Stimulated activated CD4-positive, alpha-beta T cell treated with anti-CD3 and anti-CD28 coated beads, Interleukin-15, amount 100 ng/mL, for 1 hour (primary cell): Measurements from ENCODE around the gene MAP2K6.

ENCODE experiments used
- DNase-seq, 2 donors: peaks; one replicate each; pipeline ENCODE4 v3.0.0-alpha.2; 2020; ENCODE audit warnings: low read depth in 1 of 2, low spot score in 1 of 2

The MAP2K6 gene

DNA sequence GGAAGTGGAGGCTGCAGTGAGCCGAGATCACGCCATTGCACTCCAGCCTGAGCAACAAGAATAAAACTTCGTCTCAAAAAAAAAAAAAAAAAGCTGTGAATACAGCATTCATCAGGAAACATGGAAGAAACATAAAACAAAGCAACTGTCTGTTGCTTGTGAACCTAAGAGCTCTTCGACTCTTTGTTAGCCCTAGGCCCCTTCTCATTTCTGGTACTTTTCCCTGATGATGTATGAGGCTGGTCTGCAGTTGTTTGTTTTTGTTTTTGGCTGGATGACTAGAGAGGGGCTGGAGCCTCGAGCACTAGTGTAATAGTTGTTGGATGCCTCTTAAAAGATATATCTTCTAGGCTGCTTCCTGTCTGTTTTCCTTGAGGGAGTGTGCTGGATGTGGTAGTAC is 113.5 kb downstream of the MAP2K6 start:
- no peak for DNase-seq

DNA sequence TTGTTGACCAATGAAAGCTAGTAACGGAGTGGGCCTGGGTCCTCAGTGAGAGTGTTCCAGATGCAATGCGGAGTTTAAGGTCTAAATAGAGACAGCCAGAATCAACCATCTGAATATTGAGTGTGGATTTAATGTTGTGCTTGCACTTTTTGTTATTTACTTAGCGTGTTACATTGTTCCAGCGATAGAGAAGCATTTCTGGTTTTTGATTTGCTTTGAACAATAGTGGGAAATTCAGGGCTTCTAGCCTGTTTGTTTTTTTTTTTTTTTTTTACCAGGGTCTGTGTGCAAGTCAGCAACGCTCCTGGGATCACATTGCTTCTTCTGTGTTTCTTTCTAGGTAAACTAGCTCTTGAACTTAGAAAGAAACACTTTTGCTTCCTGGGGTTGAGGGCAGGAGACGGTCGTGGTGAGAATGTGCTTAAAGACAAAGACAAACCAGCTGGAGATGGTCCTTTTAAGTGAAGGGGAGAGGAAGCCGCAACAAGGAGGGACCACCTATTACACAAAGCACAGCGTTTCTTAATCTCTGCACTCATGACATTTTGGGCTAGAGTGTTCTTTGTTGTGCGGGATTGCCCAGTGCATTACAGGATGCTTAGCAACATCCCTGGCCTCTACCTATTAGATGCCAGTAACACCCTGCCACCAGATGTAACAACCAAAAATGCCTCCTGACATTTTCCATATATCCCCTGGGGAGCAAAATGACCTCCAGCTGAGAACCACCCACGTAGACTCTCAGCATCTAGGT is 119.2 kb downstream of the MAP2K6 start:
- no peak for DNase-seq

DNA sequence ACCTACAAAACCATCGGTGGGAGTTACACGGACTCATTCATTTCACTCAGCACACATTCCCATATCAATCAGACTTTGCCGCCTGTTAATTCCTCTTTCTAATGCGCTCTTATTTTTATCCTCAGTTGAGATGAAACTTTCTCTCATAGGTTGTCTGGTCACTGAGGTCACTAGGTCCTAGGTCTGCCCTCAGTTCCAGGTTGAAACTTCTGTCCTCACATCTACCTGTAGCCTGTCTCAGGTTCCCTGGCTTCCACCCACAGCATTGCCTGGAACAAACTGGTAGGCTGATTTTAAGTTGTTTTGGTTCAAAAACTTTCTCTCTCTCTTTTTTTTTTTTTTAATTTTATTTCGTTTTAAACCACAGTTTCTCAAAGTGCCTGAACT is 119.7 kb downstream of the MAP2K6 start:
- DNase-seq, result no peak

DNA sequence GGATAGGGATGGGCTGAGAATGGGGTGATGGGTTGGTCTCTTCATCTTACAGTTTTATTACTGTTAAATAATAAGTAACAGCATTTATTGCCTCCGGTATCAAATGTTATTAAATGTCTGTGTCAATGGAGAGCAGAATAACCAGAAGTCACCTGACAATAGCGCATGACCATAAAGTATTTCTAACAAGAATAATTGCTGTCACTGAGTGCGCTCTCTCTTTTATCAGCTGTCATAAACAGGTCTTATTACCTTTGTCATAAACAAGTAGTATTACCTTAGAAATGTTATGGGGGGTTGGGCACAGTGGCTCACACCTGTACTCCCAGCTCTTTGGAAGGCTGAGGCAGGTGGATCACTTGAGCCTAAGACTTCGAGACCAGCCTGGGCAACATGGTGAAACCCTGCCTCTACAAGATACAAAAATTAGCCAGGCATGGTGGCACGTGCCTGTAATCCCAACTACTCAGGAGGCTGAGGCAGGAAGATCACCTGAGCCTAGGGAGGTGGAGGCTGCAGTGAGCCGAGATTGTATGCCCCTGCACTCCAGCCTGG is 120.6 kb downstream of the MAP2K6 start:
- no peak for DNase-seq

DNA sequence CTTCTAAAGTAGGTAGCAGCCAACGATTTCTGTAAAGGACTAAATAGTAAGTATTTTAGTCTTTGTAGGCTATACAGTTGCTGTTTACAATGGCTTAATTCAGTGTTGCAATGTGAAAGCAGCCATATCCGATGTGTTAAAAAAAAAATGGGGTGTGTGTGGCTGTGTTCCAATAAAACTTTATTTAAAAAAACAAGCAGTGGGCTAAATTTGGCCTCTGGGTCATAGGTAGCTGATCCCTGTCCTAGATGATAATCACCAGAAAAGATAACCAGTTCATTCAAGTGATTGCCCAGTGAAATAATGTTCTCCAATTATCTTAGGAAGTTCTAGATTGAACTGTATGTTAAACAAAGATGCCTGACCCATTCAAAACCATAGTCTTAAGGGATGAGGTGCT is 124.3 kb downstream of the MAP2K6 start:
- no peak for DNase-seq

DNA sequence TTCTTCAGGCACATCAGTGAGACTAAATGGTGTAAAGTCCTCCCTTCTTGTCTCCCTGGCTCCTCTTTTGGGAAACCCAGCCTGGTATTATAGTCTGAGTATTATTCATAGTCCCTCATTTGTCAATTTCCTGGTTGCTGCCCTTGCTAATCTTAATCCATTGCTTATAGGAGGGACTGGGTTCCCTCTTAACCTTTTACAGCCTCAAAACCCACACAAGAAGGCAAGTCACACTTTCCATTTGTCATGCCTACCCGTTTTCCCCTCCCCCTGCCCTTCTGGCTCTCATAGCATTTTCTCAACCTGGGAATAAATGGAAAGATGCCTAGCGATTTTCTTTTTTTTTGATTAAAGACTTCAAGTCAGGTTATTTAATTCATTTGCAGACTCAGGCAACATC is 124.8 kb downstream of the MAP2K6 start:
- no peak for DNase-seq

DNA sequence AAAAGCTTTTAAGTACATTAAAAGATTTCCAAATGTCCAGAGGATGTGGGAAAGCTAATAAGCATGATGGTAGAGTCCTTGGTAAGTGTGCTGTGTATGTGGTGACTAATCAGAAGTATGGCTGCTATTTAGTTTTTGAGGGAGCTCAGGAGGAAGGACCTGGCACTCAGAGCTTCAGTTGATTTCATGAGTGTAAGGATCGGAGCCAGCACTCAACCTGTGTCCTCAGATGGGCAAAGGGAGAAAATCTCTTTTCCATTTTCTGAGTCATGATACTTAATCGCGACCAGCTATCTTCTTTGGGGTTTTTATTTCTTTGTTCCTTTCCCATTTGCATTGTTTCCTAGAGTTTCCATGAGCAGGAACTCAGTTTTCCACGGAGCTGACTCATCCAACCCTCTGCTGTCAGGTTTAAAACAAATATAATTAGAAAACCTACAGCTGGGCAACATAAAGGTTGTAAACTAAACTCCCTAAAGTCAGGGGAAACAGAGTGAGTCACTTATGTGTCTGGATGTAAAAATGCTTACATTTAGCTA is 125.4 kb downstream of the MAP2K6 start:
- DNase-seq, result no peak

DNA sequence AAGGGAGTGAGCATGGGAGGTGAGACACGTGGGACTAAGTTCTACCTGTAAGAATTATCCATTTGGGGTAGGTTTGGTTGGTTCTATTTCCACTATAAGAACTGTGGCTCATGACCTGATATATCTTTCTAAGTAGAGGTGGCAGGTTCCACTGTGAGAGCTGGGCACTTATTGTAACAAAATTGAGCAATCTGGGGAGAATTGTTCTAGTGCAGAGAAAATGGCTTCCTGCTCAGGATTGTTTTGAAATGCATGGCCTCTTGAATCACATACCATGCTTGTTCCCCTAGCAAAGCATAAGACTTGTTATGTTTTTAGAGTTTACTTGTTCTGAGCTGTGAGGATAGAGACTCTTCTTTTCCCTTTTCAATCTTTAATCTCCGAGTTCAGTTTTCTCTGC is 125.9 kb downstream of the MAP2K6 start:
- no peak for DNase-seq

DNA sequence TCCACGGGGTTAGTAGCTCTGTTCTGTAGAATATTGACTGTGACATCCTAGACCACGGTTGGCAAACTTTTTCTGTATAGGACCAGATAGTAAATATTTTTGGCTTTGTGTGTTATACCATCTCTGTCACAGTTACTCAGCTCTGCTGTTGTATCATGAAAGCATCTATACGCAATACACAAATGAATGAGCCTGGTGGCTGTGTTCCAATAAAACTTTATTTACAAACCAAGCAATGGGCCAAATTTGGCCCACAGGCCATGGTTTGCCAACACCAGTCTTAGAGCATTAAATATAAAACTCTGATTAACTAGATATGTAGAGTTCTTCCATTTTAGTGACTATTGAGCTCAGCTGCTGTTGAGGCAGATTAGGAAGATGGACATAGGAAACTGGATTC is 132.7 kb downstream of the MAP2K6 start:
- no peak for DNase-seq

DNA sequence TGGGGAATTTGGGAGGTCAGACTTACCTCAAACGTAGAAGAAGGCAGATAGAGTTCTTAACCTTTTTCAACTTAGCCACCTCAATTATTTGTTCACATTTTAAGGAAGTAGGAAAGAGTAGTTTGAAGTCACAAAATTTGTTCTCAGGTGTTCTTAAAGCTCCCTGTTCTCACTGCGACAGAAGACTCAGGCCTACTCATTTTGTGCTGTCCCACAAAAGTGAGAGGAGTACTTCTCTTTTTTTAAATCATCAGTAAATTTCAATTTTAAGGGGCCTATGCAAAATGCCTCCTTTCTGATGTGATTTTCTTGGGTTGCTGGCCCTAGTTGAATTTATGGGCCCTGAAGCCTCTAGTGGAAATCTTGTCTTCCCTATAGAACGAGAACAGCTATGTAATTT is 133.4 kb downstream of the MAP2K6 start:
- no peak for DNase-seq

DNA sequence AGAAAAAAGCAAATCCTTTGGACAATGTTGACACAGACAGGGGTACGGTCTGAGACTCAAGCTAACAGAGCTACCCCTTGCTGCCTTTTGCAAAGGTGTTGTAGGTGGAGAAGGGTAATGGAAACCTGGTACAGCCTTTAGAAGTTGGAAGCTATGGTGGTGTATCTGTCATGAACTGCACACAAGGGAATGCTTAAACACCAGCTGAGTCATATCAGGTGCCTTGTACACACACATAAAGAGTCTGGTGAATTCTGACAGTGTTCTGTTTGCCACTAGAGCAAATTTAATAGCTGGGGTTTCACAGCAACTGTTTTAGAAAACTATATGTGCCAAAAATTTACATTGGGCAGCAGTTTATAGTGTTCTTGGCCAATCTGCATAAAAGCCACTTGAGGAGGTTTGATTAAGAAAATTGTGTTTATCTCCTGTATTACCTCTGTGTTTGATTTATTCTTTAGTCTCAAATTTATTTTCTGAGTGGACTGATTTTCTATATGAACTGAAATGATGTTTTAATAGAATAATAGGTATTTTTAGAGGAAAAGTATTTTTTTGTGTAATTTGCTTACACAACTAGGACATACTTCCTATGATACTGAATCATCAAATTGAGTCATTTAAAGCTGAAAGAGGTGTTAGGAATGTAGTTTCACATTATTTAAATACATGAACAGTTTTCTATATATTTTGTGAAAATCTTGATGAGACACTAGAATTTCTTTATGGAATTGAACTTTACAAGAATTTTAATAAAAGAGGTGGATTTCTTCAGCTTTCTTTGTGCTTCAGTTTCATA is 136.9 kb downstream of the MAP2K6 start:
- no peak for DNase-seq

DNA sequence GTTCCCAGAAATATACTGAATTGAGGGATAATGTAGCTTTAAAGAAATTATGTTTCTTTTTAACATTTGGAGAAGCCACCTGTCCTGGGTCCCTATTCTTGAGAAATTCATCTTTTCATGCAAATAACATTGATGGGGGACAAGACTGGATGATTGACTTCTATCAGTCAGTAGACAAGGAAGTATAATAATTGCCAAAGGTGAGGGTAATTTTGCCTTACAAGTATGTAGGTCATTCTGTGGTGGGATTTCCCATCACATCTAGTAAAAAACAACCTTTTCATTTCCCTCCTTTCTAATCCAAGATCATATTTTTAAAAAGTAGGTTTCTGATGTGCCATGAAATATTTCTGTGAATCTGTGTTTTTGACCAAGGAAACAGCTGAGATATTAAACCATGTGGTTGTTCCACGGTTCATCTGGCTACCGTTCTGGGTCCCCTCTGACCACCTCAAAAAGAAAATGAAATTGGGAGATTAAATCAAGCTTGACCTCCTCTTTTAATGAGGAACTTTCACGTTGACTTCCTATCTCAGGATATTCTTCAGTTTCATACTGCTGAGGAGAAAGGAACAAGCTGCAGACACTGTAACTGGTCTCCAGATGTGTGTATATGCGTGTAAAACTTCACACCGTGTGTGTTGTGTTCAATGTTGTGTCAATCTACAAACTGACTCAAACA is 138.6 kb downstream of the MAP2K6 start:
- no peak for DNase-seq

DNA sequence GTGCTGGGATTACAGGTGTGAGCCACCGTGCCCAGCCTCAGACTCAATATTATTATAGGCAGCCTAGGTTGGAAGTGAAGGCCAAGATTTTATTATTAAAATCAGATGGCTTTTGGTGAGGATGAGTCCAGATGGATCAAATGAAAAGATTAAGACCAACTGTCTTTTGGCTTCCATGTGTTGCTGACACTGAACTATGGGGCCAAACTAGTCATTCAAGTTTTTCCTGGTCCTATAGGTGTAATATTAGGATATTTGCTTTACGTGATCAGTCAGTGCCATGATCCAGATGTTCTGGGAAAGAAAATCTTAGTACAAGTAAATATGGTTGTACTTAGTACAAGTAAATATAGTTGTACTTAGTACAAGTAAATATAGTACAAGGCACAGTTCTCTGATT is 140.6 kb downstream of the MAP2K6 start:
- no peak for DNase-seq

DNA sequence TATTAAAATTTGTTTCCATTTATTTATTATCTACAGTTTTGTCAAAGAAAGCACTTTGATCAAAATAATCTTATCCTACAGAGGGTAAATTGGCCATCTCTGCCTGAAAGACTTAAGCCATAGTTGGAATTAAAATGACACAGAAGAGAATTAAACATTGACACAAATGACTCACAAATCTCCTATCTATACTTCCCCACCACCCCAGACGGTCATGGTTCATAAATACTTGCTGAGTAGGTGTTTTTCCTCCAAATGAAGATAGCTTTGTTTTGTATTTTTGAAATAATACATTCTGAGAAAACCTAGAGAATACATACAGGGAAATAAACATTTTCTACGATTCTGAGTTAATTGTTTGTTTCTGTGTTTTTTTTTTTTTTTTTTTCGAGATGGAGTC is 142.8 kb downstream of the MAP2K6 start:
- no peak for DNase-seq

DNA sequence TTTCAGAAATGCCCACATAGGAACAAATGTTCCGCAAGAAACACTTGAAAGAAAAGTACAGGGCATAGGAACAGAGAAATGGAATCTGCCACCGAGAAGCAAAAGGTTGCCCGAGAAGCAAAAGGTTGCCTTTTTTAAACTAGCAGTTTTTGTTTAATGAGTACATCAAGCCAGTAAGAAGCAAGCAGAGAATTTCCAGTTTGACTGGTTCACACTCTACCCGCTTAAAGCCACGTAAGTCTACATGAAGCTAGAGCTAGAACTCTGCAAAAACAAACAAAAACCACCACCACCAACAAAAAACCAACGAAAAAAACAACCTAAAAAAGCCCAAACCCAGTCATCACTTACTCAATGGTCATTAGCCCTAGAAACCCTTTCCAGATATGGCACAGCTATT is 144.3 kb downstream of the MAP2K6 start:
- DNase-seq, result no peak

DNA sequence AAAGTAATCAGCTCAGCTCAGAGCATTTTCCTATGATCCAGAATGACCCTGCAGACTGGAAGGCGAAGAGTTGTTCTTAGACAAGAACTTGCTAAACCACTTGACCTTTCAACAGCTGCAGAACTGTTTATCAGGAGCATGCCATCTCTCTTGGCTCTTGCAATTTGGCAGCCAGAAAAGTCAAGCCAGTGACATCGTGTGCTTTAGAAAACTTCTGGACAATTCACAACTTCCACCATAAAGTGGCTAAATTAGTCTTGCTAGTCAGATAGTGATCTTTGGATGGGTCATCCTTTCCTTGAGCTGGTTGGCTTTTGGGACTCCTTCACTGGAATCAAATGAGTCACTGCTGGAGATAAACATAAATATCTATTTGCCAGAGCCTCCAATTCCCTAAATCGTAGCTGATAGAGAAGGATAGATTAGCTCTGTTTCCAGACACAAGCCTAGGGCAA is 146.5 kb downstream of the MAP2K6 start:
- no peak for DNase-seq

DNA sequence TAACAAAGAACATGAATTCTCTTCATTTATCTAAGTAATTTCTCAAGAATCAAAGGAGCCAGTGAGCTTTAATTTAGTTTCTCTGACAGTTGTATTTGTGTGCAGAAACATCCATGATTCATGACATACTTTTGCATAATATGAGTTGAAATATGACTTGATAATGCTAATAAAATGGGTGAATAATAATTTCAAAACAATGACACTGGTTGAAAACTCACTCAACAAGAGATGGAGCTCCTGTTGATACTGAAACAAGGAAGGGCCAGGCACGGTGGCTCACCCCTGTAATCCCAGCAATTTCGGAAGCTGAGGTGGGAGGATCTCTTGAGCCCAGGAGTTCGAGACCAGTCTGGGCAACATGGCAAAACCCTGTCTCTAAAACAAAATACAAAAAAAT is 147.0 kb downstream of the MAP2K6 start:
- no peak for DNase-seq

DNA sequence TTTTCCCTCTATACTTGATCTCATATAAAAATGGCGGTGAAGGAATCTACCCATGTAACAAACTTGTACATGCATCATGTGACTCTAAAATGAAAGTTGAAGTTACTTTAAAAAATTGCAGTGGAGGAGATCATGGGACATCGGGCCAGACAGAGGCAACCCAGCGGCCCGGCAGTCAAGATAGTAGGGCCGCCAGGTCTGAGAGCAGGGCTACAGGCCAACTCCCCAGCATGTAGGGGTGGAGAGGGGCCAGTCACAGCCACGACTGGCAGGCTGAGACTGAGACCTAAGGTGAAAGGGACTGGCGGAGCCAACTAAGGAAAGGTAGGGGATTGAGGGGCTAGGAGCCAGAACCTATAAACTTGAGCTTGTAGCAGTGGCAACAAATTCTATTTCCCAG is 150.9 kb downstream of the MAP2K6 start:
- DNase-seq, result no peak

DNA sequence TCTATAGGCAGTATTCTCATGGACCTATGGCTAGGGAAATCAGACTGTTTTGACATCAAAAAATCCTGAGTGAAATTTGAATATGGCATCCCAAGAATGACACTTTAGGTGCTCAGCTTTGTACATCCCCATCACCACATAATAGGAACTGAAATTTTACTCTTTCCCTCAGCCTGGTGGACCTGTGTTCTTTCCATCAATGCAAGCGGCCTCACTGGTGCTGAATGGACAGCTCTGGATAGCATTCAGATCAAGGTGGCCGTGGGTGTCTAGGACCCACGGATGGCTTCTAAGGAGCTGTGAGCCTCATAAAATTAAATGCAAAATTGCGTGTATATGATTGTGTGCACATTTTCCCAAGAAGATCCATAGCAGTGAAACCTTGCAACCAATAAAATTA is 152.6 kb downstream of the MAP2K6 start:
- no peak for DNase-seq

DNA sequence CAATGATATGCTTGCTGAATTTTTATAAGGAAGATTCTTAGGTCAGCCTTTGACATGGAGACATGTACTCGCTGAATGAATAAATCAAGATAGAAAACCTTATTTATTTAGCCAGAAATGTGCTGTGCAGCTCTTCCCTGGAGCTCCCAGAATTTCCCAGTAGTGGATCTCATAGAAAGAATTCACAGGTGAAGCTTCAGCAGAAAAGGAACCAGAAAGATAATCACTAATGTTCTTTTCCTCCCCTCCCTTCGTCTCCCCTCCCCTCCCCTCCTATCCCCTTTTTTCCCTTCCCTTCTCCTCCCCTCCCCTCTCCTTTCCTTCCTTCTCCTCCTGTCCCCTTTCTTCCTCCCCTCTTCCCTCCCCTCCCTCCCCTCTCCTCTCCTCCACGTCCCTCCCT is 158.2 kb downstream of the MAP2K6 start:
- DNase-seq, result no peak

DNA sequence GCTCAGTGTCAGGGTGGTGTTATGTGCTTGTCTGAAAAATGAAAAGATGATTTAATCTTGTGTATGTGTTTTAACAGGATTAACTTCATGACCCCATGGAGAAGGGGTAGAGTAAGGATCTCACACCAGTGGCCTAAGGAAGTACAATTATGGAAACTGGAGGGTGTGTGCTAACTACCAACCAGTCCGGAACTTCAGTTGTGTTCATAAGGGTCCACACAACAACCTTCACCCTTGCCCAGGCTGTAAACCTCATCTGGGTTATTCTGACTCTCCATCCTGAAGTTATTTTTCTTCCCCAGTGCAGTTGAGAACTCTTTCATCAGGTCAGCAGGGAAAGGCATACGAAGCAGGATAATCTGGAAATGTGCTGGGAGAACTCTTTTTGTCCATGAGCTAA is 158.9 kb downstream of the MAP2K6 start:
- no peak for DNase-seq
